Measurements from ENCODE around the gene MCC.

MCC gene

GRCh38 chr5:113176196-113176595 lies 312.1 kb downstream of the MCC start:
- DNase-seq (ENCODE audit: low read depth): no peak

- no peak for DNase-seq (ENCODE audit: low read depth)
These were observed 315.9 kb downstream of the MCC start for GRCh38 chr5:113172231-113172826.

GRCh38 chr5:113171520-113171919 lies 316.7 kb downstream of the MCC start:
- DNase-seq (ENCODE audit: low read depth): no peak

GRCh38 chr5:113170707-113171106 lies 317.5 kb downstream of the MCC start:
- DNase-seq (ENCODE audit: low read depth): no peak

GRCh38 chr5:113169720-113170119 lies 318.5 kb downstream of the MCC start:
- DNase-seq (ENCODE audit: low read depth): no peak

GRCh38 chr5:113167985-113168384 lies 320.3 kb downstream of the MCC start:
- DNase-seq (ENCODE audit: low read depth): no peak

GRCh38 chr5:113166852-113167366 lies 321.3 kb downstream of the MCC start:
- no peak for DNase-seq (ENCODE audit: low read depth)

- no peak for DNase-seq (ENCODE audit: low read depth)
These were observed 322.0 kb downstream of the MCC start for GRCh38 chr5:113166261-113166660.

GRCh38 chr5:113164021-113164420 lies 324.2 kb downstream of the MCC start:
- DNase-seq (ENCODE audit: low read depth): no peak

GRCh38 chr5:113163328-113163727 lies 324.9 kb downstream of the MCC start:
- DNase-seq (ENCODE audit: low read depth): no peak

GRCh38 chr5:113162770-113163169 lies 325.5 kb downstream of the MCC start:
- DNase-seq (ENCODE audit: low read depth): no peak

- DNase-seq (ENCODE audit: low read depth): no peak
These were observed 326.0 kb downstream of the MCC start for GRCh38 chr5:113162208-113162607.

GRCh38 chr5:113161806-113162205 lies 326.4 kb downstream of the MCC start:
- no peak for DNase-seq (ENCODE audit: low read depth)

GRCh38 chr5:113157886-113158285 lies 330.4 kb downstream of the MCC start:
- DNase-seq (ENCODE audit: low read depth): no peak

- DNase-seq (ENCODE audit: low read depth): no peak
These were observed 331.9 kb downstream of the MCC start for GRCh38 chr5:113156271-113156877.

- DNase-seq (ENCODE audit: low read depth): no peak
These were observed 334.6 kb downstream of the MCC start for GRCh38 chr5:113153512-113154097.

GRCh38 chr5:113152380-113152740 lies 335.9 kb downstream of the MCC start:
- no peak for DNase-seq (ENCODE audit: low read depth)

GRCh38 chr5:113151641-113152379 lies 336.4 kb downstream of the MCC start:
- DNase-seq (ENCODE audit: low read depth): no peak

GRCh38 chr5:113150821-113151220 lies 337.4 kb downstream of the MCC start:
- no peak for DNase-seq (ENCODE audit: low read depth)

- no peak for DNase-seq (ENCODE audit: low read depth)
These were observed 338.0 kb downstream of the MCC start for GRCh38 chr5:113150221-113150620.

GRCh38 chr5:113147537-113147936 lies 340.7 kb downstream of the MCC start:
- DNase-seq (ENCODE audit: low read depth): no peak

- no peak for DNase-seq (ENCODE audit: low read depth)
These were observed 341.1 kb downstream of the MCC start for GRCh38 chr5:113147101-113147508.
